ENCODE data around the gene CRYZL1. TPM values are rescaled to one million over a fixed set of nuclear protein-coding genes. Genes with fewer than 3 reads are reported as not detected.
A peak's percentile ranks its signal among the peaks of the same experiment; 100 is the strongest.

CRYZL1 gene
- total RNA-seq, 4 donors from 2014 or later, result 30.8 to 172 (median 48.5) TPM

DNA sequence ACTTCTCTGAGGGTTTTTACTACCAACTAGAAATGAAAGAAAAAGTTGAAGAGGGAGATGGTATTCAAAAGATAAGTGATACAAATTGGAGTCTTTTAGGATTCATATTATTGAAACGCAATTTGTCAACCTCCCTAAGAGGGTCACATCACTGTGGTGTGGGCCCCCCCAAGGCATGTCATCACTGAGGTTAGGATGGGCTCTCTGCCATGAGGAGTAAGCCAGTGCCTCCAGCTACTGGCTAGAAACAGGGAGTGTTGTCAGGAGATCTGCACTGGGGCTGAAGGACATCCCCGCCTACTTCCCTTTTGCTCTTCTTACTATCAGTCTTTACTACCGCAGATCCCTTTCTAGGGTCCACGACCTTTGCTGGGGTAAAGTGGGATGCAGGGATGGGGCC is 26.6 kb upstream of the CRYZL1 start:
- TF ChIP-seq, protein P1, sequence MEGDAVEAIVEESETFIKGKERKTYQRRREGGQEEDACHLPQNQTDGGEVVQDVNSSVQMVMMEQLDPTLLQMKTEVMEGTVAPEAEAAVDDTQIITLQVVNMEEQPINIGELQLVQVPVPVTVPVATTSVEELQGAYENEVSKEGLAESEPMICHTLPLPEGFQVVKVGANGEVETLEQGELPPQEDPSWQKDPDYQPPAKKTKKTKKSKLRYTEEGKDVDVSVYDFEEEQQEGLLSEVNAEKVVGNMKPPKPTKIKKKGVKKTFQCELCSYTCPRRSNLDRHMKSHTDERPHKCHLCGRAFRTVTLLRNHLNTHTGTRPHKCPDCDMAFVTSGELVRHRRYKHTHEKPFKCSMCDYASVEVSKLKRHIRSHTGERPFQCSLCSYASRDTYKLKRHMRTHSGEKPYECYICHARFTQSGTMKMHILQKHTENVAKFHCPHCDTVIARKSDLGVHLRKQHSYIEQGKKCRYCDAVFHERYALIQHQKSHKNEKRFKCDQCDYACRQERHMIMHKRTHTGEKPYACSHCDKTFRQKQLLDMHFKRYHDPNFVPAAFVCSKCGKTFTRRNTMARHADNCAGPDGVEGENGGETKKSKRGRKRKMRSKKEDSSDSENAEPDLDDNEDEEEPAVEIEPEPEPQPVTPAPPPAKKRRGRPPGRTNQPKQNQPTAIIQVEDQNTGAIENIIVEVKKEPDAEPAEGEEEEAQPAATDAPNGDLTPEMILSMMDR (IDR thresholded peaks at IDR 0.05), result no peak
- no peak for TF ChIP-seq POLR2A (IDR thresholded peaks at IDR 0.05)
- no peaks in the 10 kb centered on the region for H3K9me3 ChIP-seq
- peaks cover 0 to 5% (median 0%) of the 10 kb centered on the region in 4 donors for H3K4me1 ChIP-seq
- H3K4me3 ChIP-seq, result no peak overlapping the region
- no peaks in the 10 kb centered on the region for H3K36me3 ChIP-seq
- no peak for DNase-seq
- H3K27ac ChIP-seq, result no peak overlapping the region
- H3K27me3 ChIP-seq, result no peaks in the 10 kb centered on the region

DNA sequence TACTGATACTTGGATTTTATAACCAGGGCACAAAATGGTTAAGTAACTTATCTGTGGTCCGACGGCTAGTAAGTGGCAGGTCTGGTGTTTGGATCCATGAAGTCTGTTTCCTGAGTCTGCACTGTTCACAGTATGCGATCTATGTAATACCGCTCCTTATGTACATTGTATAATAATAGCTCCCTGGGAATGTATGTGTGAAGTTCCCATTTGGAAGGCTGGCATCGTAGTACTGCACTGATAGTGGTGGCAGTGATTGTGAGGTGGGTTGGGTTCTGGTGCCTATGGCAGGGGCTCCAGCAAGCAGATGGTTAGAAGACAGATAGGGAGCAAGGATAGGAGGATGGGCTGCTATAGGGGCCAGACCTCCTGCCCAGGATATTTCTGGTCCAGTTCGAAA is 26.1 kb upstream of the CRYZL1 start:
- Histone ChIP-seq H3K4me1 (peaks cover 0 to 5% (median 0%) of the 10 kb centered on the region in 4 donors), H3K27me3 (no peaks in the 10 kb centered on the region), H3K36me3 (no peaks in the 10 kb centered on the region), H3K4me3 (no peak overlapping the region), H3K9me3 (no peaks in the 10 kb centered on the region), H3K27ac (no peak overlapping the region)
- no peak for DNase-seq
- TF ChIP-seq POLR2A (IDR thresholded peaks at IDR 0.05), result no peak
- TF ChIP-seq, protein P1 (IDR thresholded peaks at IDR 0.05), result no peak

DNA sequence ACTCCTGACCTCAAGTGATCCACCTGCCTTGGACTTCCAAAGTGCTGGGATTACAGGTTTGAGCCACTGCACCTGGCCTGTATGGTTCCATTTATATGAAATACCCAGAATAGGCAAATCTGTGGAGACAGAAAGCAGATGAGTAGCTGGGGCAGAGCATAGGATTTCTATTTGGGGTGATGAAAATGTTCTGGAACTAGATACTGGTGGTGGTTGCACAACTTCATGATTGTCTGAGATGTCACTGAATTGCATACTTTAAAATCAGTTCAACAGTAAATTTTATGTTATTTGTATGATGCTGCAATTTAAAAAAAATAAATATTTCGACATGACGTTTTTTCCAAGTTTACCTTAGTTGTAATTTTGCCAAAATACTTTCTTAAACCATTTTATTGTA is 24.6 kb upstream of the CRYZL1 start:
- no peaks in the 10 kb centered on the region for H3K27me3 ChIP-seq
- no peaks in the 10 kb centered on the region for H3K9me3 ChIP-seq
- no peak overlapping the region for H3K27ac ChIP-seq
- no peak for DNase-seq
- no peaks in the 10 kb centered on the region for H3K36me3 ChIP-seq
- TF ChIP-seq, protein P1 (IDR thresholded peaks at IDR 0.05), result no peak
- TF ChIP-seq POLR2A (IDR thresholded peaks at IDR 0.05), result no peak
- H3K4me3 ChIP-seq, result no peak overlapping the region
- H3K4me1 ChIP-seq, result peaks cover 0 to 5% (median 0%) of the 10 kb centered on the region in 4 donors

DNA sequence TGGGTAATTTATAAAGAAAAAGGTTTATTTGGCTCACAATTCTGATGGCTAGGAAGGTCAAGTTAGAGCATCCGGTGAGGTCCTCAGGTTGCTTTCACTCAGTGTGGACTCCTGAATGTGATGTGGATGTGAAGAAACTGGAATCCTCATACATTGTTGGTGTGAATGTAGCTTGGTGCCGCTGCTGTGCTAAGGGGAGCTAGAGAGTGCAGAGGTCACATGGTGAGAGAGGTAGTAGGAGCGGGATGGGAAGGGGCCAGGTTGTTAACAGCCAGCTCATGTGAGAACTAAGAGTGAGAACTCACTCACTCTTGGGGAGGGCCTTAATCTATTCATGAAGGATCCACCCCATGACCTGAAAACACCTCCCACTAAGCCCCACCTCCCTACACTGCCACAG is 22.6 kb upstream of the CRYZL1 start:
- Histone ChIP-seq H3K4me3 (no peak overlapping the region), H3K4me1 (peaks cover 0 to 7% (median 0%) of the 10 kb centered on the region in 4 donors), H3K27ac (no peak overlapping the region), H3K27me3 (no peaks in the 10 kb centered on the region), H3K36me3 (no peaks in the 10 kb centered on the region), H3K9me3 (no peaks in the 10 kb centered on the region)
- TF ChIP-seq POLR2A (IDR thresholded peaks at IDR 0.05), result no peak
- TF ChIP-seq, protein P1 (IDR thresholded peaks at IDR 0.05), result no peak
- DNase-seq, result no peak

DNA sequence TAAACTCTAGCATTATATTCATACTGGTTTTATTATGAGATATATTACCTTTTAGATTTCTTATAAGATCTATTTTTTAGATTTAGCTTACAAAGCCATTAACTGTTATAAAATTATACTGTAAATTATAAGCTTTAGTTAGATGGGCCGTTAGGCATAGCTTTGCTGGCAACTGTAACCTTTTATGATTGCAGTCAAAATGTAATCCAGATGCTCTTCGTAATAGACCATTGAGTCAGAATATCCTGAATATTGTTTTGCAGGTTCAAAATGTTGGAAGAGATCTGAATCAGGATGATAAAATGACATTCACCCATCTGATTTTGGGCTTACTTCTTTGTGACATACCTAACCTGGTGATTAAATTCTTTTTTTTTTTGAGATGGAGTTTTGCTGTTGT is 21.7 kb upstream of the CRYZL1 start:
- no peak for TF ChIP-seq POLR2A (IDR thresholded peaks at IDR 0.05)
- TF ChIP-seq, protein P1 (IDR thresholded peaks at IDR 0.05), result no peak
- Histone ChIP-seq H3K27ac (no peak overlapping the region), H3K9me3 (no peaks in the 10 kb centered on the region), H3K4me3 (no peak overlapping the region), H3K27me3 (no peaks in the 10 kb centered on the region), H3K36me3 (no peaks in the 10 kb centered on the region), H3K4me1 (peaks cover 0 to 13% (median 0%) of the 10 kb centered on the region in 4 donors)
- no peak for DNase-seq

DNA sequence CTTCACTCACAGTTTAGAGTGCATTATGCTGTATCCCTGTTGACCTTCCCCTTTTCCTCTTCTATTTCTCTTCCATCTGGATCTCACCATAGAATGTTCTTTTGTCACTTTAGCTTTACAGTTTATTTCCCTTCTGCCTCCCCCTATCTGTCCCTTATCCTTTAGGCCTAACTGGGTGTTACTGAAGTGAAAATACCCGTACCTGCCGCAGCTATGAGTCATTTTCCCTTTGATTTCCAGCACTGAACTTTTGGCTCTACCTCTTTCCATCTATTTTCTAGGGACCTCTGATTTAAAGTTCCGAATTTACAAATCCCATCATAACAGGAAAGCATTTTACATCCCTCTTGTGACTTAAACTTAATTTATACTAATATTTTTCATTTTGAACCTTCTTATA is 20.5 kb upstream of the CRYZL1 start:
- no peaks in the 10 kb centered on the region for H3K27me3 ChIP-seq
- no peaks in the 10 kb centered on the region for H3K9me3 ChIP-seq
- TF ChIP-seq POLR2A (IDR thresholded peaks at IDR 0.05), result no peak
- TF ChIP-seq, protein P1 (IDR thresholded peaks at IDR 0.05), result no peak
- peak overlapping the region in 1 of 4 donors; percentile 18 for H3K27ac ChIP-seq
- peaks cover 0 to 14% (median 1%) of the 10 kb centered on the region in 4 donors for H3K4me1 ChIP-seq
- DNase-seq, result no peak
- H3K36me3 ChIP-seq, result no peaks in the 10 kb centered on the region
- H3K4me3 ChIP-seq, result no peak overlapping the region

All from Peyer's patch (tissue), 4 donors.